BJ (cell line): ENCODE measurements around the gene KIF27. TPM values are rescaled to one million over a fixed set of nuclear protein-coding genes. Genes with fewer than 3 reads are reported as not detected.
"Not testable (repeated sequence)": the region's sequence is repeated elsewhere in the genome, so short reads cannot be mapped to it uniquely, and the experiment has no call there.

ENCODE experiments used
- CTCF ChIA-PET: fragments of 350-600 bp; formaldehyde crosslinking; extraction: SDS; loops from one replicate; lab custom pipeline; 2021; ENCODE audit warnings: antibody characterized with exemption, inconsistent platforms; lab: Yijun Ruan, JAX
- POLR2A ChIA-PET: fragments of 300-600 bp; sonication (Branson Sonifier 250); formaldehyde crosslinking; extraction: SDS; loops from one replicate; lab custom pipeline; 2021; ENCODE audit warnings: antibody characterized with exemption; lab: Charles Lee
- DNase-seq: peaks from one replicate; pipeline ENCODE4 v3.0.0-alpha.2; 2011; ENCODE audit warnings: low read depth
- H3K27me3 ChIP-seq: 2 replicates; pipeline ENCODE4 v1.6.0; 2011; ENCODE audit warnings: low read length; ENCODE audit not compliant: control insufficient read depth, insufficient read depth
- H3K36me3 ChIP-seq: 2 replicates; pipeline ENCODE4 v1.5.1; 2011; ENCODE audit warnings: low read length; ENCODE audit not compliant: control insufficient read depth, insufficient read depth
- H3K4me3 ChIP-seq: 2 replicates; pipeline ENCODE4 v1.5.1; 2011; ENCODE audit warnings: low read depth, mild to moderate bottlenecking, control low read depth, low read length
- polyA plus RNA-seq: library from polyadenylated mRNA; depleted of rRNA; stranded (reverse); fragments of >200 nt; gene quantifications from 2 replicates; pipeline ENCODE4 v1.2.3, GENCODE V29; 2011

The KIF27 gene
- polyA plus RNA-seq, 1 experiment, result 0.54 TPM

DNA sequence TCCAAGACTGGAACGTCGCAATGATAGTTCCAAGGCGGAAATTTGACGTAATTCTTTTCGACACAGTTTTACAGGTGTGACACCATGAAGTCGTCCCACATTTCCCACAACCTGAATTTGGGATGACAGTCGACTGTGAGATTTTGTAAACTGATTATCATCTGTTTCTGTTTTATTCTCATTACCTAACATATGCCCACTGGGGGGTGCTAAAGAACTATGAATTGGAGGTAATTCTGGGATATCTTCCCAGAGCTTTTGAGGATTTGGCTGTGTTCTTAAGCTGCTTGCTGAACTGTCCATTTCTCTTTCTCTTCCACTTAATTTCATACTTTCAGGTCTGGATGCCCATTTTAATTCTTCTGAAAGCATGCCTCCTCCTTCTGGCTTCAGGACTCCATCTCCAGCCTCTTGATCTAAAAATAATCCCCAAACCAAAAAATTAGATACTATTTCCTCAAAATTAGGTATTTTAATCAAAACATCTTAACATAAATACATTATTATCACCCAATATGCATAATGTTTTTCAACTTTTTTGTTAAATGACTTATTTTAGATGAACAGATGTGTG, 84.1 kb downstream of the KIF27 start:
- POLR2A ChIA-PET, H3K36me3 ChIP-seq, H3K27me3 ChIP-seq, H3K4me3 ChIP-seq, CTCF ChIA-PET, DNase-seq: not testable (repeated sequence)

DNA sequence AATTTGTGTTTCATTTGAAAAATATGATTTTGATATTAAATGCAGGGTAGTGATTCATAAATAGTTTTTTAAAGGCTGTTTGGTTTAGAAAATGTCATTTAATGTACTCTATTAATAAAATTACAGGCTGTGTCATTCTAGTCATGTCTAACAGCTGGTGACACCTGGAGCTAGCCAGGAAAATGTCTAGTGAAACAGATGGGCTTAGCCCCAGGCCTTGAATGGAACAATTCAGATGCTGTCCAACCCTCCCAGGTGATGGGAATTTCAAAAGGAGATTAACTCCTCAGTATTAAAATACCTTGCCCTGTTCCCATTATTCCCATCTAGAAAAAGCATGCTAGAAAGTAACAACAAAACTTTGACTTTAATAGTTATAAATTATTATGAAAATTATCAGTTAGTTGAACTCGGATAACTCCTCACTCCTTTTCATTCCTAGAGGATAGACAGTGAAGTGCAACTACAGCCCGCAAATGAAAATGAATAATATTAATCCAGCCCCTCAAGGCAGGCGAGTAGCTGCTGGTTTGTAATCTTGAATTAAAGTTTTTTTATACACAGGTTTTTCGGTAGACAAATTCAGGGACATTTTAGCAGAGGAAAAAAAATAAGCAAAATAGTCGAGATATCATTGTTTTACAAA, 90.7 kb downstream of the KIF27 start:
- H3K36me3 ChIP-seq, H3K27me3 ChIP-seq, H3K4me3 ChIP-seq, DNase-seq, POLR2A ChIA-PET: not testable (repeated sequence)
- CTCF ChIA-PET, result interaction anchor here (0.9 kb wide), 1 partner anchor 210 kb away, joined by 3 read pairs; no protein-coding TSS in a partner anchor

DNA sequence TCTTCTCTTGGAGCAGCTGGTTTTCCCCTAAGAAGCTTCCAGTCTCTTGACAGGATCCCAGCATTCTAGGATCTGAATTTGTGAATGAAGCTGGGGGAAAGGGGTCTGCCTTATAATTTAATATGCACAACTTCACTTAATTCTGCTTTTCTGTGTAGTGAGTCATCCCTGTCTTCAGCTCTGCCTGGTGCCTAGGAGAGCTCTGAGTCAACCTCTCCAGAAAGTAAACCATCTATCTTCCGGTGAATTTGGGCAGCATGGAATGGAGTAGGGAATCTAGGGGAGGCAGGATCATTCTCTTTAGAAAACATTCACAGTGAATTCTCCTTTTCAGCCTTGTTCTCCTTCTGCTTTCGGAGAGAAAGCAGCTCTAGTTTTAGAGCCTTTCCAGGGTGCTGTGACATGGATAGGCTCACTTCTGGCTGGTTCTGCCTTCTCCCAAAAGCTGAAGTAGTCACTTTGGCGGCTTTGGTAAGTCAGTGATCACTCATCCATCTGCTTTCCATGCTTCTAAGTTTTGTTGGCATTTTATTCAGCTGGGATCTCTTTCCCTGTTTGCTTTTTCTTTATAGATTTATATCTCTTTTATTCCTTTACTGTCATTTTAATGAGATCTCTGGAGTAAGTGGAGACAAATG, 96.1 kb downstream of the KIF27 start:
- H3K4me3 ChIP-seq, POLR2A ChIA-PET: not testable (repeated sequence)

DNA sequence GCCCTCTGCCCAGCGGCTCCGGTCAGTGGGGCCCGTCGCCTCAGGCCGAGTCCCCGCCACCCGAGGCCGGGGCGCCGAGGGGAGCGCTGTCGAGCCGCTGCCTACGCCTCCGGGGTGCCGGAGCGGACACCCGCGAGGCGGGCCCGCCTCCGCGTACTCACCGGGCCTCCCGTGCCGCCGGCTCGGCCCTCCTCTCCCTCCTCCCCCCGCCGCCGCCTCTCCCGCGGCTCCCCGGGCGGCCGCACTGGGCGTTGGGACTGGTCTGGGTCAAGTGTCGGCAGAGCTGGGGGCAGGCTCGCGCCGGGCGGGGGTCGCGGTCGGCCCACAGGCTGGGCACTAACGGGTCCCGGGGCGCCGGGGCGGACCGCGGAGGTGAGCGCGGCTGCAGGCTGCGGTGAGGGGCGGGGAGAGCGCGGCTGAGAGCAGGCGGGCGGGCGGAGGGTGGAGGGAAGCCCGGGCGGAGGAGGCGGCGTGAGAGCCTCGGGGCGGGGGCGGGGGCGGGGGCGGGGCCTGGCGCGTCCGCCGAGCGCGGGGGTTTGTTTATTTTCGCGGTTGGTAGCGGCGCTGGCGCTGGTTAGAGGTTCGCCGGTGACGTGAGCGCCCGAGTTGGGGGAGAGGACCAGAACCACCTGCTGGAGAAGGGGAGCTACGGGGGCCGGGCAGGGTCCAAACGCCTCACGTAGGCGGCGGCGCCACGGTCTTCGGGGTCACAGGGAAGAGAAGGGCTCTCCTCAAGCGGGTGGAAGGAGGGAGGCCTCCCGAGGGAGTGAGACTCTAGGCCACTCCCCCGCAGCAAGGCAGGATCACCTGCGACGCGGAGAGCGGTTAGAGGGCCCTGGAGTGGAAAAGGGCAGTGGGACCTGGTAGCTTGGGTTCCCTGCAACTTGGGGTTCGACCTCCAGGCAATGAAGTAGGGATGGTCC, 103.6 kb downstream of the KIF27 start, which contains the start of gene GKAP1:
Gene GKAP1 (minus strand): TSS at position 414 of the 923 bp plus-strand sequence. CDS start 11,252 bp downstream, outside the sequence.
- POLR2A ChIA-PET, CTCF ChIA-PET: not testable (repeated sequence)

More for the DNA sequence above, 96.1 kb downstream of the KIF27 start:
- DNase-seq, H3K27me3 ChIP-seq, H3K36me3 ChIP-seq: not testable (repeated sequence)
- CTCF ChIA-PET, result interaction anchor here (0.8 kb wide), 1 partner anchor 96 kb away, joined by 3 read pairs; the partner anchor contains the start of gene KIF27

DNA sequence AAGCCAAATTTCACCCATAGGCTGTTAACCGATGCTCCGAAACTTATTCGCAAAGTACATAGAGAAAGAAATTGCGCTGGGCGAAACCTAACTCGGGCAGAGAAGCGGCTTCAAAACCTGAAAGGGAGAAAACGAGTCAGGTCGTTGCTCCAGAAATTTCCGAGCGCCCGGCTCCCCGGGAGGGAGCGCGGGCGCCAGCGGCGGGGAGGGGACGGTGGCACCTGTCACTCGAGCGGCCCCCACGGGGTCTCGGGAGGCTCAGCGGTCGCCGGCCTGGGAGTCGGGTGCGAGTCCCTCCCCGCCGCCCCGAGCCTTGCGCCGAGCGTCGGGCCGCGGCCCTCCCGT, 104.2 kb downstream of the KIF27 start:
- peak overlapping the region; percentile 55 for H3K4me3 ChIP-seq
- DNase-seq, CTCF ChIA-PET, H3K36me3 ChIP-seq, H3K27me3 ChIP-seq, POLR2A ChIA-PET: not testable (repeated sequence)

More for the DNA sequence above, 103.6 kb downstream of the KIF27 start, which contains the start of gene GKAP1:
- H3K4me3 ChIP-seq, result peak within 1 kb of the TSS; percentile 55
- not testable (repeated sequence) for DNase-seq, H3K36me3 ChIP-seq, H3K27me3 ChIP-seq

DNA sequence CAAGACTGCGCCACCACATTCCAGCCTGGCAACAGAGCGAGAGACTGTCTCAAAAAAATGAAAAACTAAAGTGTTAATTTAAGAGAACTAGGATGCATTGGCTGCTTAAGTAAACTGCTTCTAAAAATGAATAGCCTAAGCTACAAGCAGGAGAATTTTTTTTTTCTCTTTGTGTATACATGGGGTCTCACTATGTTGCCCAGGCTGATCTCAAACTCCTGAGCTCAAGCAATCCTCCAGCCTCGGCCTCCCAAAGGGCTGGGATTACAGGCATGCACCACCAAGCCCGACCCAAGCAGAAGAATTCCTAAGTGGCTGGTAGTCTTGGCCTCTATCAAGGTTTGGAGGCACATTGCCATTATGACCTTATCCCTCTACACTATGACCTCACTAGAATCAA, 106.1 kb downstream of the KIF27 start:
- DNase-seq, H3K36me3 ChIP-seq, CTCF ChIA-PET, POLR2A ChIA-PET, H3K4me3 ChIP-seq, H3K27me3 ChIP-seq: not testable (repeated sequence)

DNA sequence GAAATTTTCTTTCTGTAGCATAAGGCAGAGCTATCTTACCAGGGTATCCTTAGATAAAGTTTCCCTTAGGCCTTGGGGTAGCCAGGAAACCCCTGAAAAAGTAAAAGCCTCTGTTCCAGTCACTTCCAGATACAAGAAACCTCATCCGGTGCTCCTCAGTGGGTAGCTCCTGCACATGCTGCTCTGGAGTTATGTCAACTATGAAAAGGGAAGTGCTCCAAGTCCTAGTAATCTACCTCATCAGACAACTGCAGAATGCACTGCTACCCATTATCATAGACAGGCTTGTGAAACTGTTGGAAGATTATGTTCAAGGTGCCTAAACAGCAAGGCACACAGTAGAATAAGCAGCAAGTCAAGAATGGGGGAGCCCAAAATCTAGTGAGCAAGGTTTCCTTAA, 112.0 kb downstream of the KIF27 start:
- POLR2A ChIA-PET, H3K36me3 ChIP-seq, DNase-seq, H3K27me3 ChIP-seq, CTCF ChIA-PET, H3K4me3 ChIP-seq: not testable (repeated sequence)

DNA sequence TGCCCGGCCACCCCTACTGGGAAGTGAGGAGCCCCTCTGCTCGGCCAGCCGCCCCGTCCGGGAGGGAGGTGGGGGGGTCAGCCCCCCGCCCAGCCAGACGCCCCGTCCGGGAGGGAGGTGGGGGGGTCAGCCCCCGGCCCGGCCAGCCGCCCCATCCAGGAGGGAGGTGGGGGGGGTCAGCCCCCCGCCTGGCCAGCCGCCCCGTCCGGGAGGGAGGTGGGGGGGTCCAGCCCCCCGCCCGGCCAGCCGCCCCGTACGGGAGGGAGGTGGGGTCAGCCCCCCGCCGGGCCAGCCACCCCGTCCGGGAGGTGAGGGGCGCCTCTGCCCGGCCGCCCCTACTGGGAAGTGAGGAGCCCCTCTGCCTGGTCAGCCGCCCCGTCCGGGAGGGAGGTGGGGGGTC, 116.8 kb downstream of the KIF27 start:
- H3K4me3 ChIP-seq, POLR2A ChIA-PET, CTCF ChIA-PET, H3K36me3 ChIP-seq, DNase-seq, H3K27me3 ChIP-seq: not testable (repeated sequence)

DNA sequence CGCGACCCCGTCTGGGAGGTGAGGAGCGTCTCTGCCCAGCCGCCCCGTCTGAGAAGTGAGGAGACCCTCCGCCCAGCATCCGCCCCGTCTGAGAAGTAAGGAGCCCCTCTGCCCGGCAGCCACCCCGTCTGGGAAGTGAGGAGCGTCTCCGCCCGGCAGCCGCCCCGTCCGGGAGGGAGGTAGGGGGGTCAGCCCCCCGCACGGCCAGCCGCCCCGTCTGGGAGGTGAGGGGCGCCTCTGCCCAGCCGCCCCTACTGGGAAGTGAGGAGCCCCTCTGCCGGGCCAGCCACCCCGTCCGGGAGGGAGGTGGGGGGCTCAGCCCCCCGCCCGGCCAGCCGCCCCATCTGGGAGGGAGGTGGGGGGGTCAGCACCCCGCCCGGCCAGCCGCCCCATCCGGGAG, 117.3 kb downstream of the KIF27 start:
- H3K4me3 ChIP-seq, DNase-seq, H3K36me3 ChIP-seq, POLR2A ChIA-PET, H3K27me3 ChIP-seq, CTCF ChIA-PET: not testable (repeated sequence)
